Left lung (tissue), 10 donors: Measurements from ENCODE around the gene RECQL5. TPM values are rescaled to one million over a fixed set of nuclear protein-coding genes. Genes with fewer than 3 reads are reported as not detected.

Experiments
- ATAC-seq: fragments of 200-7000 bp; cut with Tn5 transposase; one replicate; pipeline ENCODE4 v1.9.1; 2020; ENCODE audit warnings: moderate library complexity
- DNase-seq, 4 donors: peaks; one replicate each; pipeline ENCODE4 v3.0.0-alpha.2; 2013 to 2020
- H3K27ac ChIP-seq, 2 donors: fragments of 200-600 bp; sonication (generic) in 1 of 2; one replicate each; pipeline versions ENCODE4 v1.5.0 to v1.8.0; 2020 to 2021
- H3K27me3 ChIP-seq, 2 donors: fragments of 200-600 bp; sonication (generic) in 1 of 2; one replicate each; pipeline versions ENCODE4 v1.5.0 to v1.8.0; 2020 to 2021
- H3K36me3 ChIP-seq, 2 donors: fragments of 200-600 bp; sonication (generic) in 1 of 2; one replicate each; pipeline versions ENCODE4 v1.5.0 to v1.8.0; 2020 to 2021
- H3K4me1 ChIP-seq, 2 donors: fragments of 200-600 bp; one replicate each; pipeline ENCODE4 v1.8.0; 2021
- H3K4me3 ChIP-seq, 2 donors: fragments of 200-600 bp; sonication (generic) in 1 of 2; one replicate each; pipeline versions ENCODE4 v1.5.0 to v1.8.0; 2020 to 2021; ENCODE audit warnings: mild to moderate bottlenecking in 1 of 2
- H3K9me3 ChIP-seq, 2 donors: fragments of 200-600 bp; sonication (generic) in 1 of 2; one replicate each; pipeline versions ENCODE4 v1.5.0 to v1.8.0; 2020 to 2021
- CTCF ChIP-seq, 2 donors: fragments of 200-600 bp; sonication (generic) in 1 of 2; IDR thresholded peaks; one replicate each; pipeline versions ENCODE4 v1.5.0 to v1.8.0; 2021; ENCODE audit warnings: antibody characterized with exemption in 2 of 2
- intact Hi-C, 2 donors: fragments of 100-400 bp; cut with DNase I; formaldehyde crosslinking; loops; one replicate each; pipeline versions ENCODE4 v1.11.2 to v1.14.2; 2022
- polyA plus RNA-seq, 6 donors: library from polyadenylated mRNA; unstranded; fragments of 120-200 nt; gene quantifications; one replicate each; pipeline ENCODE4 v1.2.1, GENCODE V29; 2013; ENCODE audit not compliant: insufficient read length in 6 of 6
- total RNA-seq, 2 donors: library from RNA; stranded (reverse); fragmentation: NEBNext Ultra II Directional; extraction: Animal tissue kit (Norgen Biotek cat#: 25700); gene quantifications; one replicate each; pipeline ENCODE4 v1.2.1, GENCODE V29; 2021
- donor health status: DM: no; HTN: yes; CAD: no.
- donor health status: DM: no; HTN: no; CAD: no.

The RECQL5 gene
- total and polyA plus RNA-seq, 8 donors = 28.5 to 43.0 (median 34.5) TPM

GRCh38 chr17:75643643-75644017 is 23.3 kb downstream of the RECQL5 start:
- Histone ChIP-seq H3K4me1 (peaks cover 3 to 18% of the 10 kb centered on the region in 2 donors), H3K27me3 (no peaks in the 10 kb centered on the region), H3K9me3 (no peaks in the 10 kb centered on the region), H3K27ac (no peak overlapping the region), H3K4me3 (no peak overlapping the region), H3K36me3 (peaks cover 0 to 8% of the 10 kb centered on the region in 2 donors)
- intact Hi-C loops = no loop called here
- no peak for TF ChIP-seq CTCF (IDR thresholded peaks at IDR 0.05)
- ATAC-seq (no peak), DNase-seq (no peak)

- DNase-seq (no peak), ATAC-seq (no peak)
- H3K36me3 ChIP-seq = peaks cover 0 to 2% of the 10 kb centered on the region in 2 donors
- intact Hi-C loops = no loop called here
- no peaks in the 10 kb centered on the region for H3K9me3 ChIP-seq
- H3K27ac ChIP-seq = peak overlapping the region; percentile 45 to 65
- H3K4me1 ChIP-seq = peaks cover 3 to 18% of the 10 kb centered on the region in 2 donors
- H3K27me3 ChIP-seq = no peaks in the 10 kb centered on the region
- H3K4me3 ChIP-seq = no peak overlapping the region
- no peak for TF ChIP-seq CTCF (IDR thresholded peaks at IDR 0.05)
Observed at GRCh38 chr17:75642784-75643642, 23.9 kb downstream of the RECQL5 start.

- H3K9me3 ChIP-seq = no peaks in the 10 kb centered on the region
- TF ChIP-seq CTCF (IDR thresholded peaks at IDR 0.05) = no peak
- H3K4me1 ChIP-seq = peaks cover 3 to 22% of the 10 kb centered on the region in 2 donors
- intact Hi-C loops = no loop called here
- H3K4me3 ChIP-seq = no peak overlapping the region
- H3K27me3 ChIP-seq = no peaks in the 10 kb centered on the region
- ATAC-seq = peak; percentile 25
- no peaks in the 10 kb centered on the region for H3K36me3 ChIP-seq
- peak overlapping the region; percentile 45 to 65 for H3K27ac ChIP-seq
- DNase-seq = peak in 2 of 4 donors; percentile 55 to 68
Observed at GRCh38 chr17:75642182-75642783, 24.7 kb downstream of the RECQL5 start.

- ATAC-seq (no peak), DNase-seq (no peak)
- H3K9me3 ChIP-seq = no peaks in the 10 kb centered on the region
- no peak for TF ChIP-seq CTCF (IDR thresholded peaks at IDR 0.05)
- peaks cover 3 to 27% of the 10 kb centered on the region in 2 donors for H3K4me1 ChIP-seq
- H3K27ac ChIP-seq = no peak overlapping the region
- H3K27me3 ChIP-seq = no peaks in the 10 kb centered on the region
- no peak overlapping the region for H3K4me3 ChIP-seq
- H3K36me3 ChIP-seq = no peaks in the 10 kb centered on the region
- intact Hi-C loops = no loop called here
Observed at GRCh38 chr17:75641343-75641742, 25.6 kb downstream of the RECQL5 start.

GRCh38 chr17:75640556-75641119 is 26.3 kb downstream of the RECQL5 start:
- intact Hi-C loops = no loop called here
- DNase-seq = no peak

More at GRCh38 chr17:75640556-75641119, 26.3 kb downstream of the RECQL5 start:
- H3K4me1 ChIP-seq = peaks cover 0 to 23% of the 10 kb centered on the region in 2 donors
- no peak for TF ChIP-seq CTCF (IDR thresholded peaks at IDR 0.05)
- no peak overlapping the region for H3K27ac ChIP-seq
- ATAC-seq = no peak
- no peaks in the 10 kb centered on the region for H3K9me3 ChIP-seq
- H3K4me3 ChIP-seq = no peak overlapping the region
- H3K36me3 ChIP-seq = no peaks in the 10 kb centered on the region
- no peaks in the 10 kb centered on the region for H3K27me3 ChIP-seq
